GM19324 (cell line): ENCODE results near the gene LDLRAD4.

Experiments used
- ATAC-seq: cut with Tn5 transposase; IDR thresholded peaks from one replicate; pipeline ENCODE4 v1.9.1; 2021; ENCODE audit warnings: mild to moderate bottlenecking, moderate library complexity; ENCODE audit not compliant: unreplicated experiment, low FRiP score

The LDLRAD4 gene

GRCh38 chr18:13300029-13300428, 81.5 kb downstream of the LDLRAD4 start:
- no peak for ATAC-seq

DNA sequence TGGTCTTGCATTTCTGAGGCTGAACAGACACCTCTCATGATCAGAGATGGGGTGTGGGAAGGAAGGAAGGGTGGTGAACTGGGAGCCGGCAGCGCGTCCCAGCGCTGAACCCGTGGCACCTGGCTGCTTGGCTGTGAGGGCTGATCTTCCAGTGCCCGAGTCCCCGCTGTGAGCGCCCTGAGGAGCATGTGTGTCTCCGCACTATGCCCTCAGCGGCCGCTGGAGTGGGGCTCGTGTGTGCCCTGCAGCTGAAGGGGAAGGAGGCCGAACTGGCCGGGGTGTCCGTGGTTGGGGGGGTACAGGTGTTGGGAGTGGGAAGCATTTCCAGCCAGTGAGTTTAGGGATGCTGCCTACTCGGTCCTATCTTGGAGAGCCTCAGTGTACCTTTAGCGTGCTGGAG, 82.2 kb downstream of the LDLRAD4 start:
- ATAC-seq = no peak

DNA sequence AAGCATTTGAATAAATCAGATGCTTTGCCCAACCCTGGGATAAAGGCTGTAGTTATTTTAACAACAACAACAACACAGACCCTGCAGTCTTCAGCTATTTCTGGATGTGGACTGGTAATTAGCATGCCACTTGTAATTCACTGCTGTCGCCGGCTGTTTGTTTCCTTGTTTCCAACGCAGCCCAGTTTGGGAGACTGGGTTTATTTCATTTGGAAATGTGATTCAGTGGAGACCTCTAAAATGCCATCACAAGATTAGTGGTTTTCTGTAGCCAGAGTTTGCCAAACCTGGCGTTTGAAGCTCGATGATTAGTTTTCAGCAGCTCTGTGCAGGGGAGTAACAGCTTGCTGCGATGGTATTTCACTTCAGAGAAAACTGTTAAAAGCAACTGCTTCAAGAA, 83.5 kb downstream of the LDLRAD4 start:
- ATAC-seq = no peak

- no peak for ATAC-seq
These were observed 84.1 kb downstream of the LDLRAD4 start for GRCh38 chr18:13302457-13303225.

- no peak for ATAC-seq
These were observed 85.3 kb downstream of the LDLRAD4 start for GRCh38 chr18:13303756-13304364.

DNA sequence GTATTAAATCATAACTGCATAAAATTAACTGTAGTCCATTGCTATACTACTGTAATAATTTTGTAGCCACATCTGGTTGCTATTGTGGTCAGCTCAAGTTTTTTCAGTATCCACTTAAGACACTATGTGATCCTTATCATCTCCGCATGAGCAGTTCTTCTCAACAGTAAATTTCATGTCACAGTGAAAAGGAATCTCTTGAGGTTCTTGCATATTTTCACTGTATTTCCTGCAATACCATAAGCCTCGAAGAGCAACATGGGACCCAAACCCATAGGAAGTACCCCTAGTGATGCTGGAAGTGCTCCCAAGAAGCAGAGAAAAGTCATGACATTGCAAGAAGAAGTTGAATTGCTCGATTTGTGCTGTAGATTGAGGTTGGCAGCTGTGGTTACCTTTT, 86.7 kb downstream of the LDLRAD4 start:
- no peak for ATAC-seq

DNA sequence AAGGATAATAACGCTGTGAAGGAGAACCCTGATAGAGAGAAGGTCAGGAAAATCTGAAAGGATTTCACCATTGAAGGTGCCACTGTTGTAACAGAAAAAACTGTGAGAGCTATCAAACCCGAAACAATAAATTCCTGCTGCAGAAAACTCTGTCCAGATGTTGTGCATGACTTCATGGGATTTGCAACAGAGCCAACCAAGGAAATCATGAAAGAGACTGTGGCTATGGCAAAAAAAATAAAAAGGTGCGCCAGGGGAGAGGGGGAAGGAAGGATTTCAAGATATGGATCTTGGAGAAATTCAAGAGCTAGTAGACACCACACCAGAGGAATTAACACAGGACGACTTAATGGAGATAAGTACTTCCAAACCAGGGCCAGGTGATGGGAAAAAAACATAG, 88.0 kb downstream of the LDLRAD4 start:
- ATAC-seq = no peak

- no peak for ATAC-seq
These were observed 89.8 kb downstream of the LDLRAD4 start for GRCh38 chr18:13308369-13308768.

DNA sequence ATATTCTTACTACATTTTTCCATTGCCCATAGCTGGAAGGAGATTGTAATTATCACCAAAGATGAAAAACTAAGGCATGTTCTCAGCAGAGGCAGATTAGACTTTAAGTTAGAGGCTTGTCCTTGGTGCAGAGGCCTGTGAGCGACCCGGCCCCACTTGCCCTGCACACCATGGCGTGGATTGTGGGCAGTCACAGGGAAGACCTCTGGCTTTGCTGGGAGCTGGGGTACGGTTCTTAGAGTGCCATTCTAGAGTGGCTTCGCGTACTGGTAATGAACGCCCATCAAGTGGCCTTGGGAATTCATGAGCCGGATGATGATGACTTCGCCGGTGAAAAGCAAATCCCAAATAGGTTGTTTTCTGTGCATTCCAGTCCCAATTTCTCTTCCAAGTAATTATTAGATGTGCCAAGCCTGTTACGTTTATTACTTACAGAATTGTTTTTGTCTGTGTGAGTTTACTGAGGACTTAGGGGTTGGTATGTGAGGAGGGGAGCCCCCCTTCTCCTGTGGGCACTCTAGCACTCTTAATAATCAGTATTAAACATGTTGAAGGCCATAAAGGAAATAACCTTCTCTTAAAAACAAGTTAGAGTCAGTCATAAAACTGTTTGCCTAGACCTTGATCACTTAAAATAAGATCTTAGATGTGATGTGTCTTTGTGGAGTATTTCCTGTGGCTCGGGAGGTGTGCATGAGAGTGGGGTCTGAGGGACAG, 90.6 kb downstream of the LDLRAD4 start:
- ATAC-seq = no peak

- ATAC-seq = no peak
These were observed 91.4 kb downstream of the LDLRAD4 start for GRCh38 chr18:13309748-13310670.

- ATAC-seq = no peak
These were observed 92.6 kb downstream of the LDLRAD4 start for GRCh38 chr18:13311193-13311592.

DNA sequence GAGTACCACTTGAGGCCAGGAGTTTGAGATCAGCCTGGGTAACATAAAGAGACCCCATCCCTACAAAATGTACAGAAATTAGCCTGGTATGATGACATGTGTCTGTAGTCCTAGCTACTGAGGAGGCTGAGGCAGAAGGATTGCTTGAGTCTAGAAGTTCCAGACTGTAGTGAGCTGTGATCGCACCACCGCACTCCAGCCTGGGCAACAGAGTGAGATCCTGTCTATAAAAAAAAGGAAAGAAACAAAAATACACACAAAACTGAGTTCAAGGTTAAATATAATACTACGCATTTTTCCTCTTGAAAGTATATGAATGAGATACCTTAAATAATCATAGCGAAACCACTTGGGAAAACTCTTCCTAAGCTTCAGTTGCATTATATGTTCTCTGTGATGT, 94.0 kb downstream of the LDLRAD4 start:
- ATAC-seq = no peak

- ATAC-seq = no peak
These were observed 94.6 kb downstream of the LDLRAD4 start for GRCh38 chr18:13313006-13313686.

GRCh38 chr18:13315000-13315399, 96.4 kb downstream of the LDLRAD4 start:
- no peak for ATAC-seq

GRCh38 chr18:13316063-13316462, 97.5 kb downstream of the LDLRAD4 start:
- ATAC-seq = no peak

DNA sequence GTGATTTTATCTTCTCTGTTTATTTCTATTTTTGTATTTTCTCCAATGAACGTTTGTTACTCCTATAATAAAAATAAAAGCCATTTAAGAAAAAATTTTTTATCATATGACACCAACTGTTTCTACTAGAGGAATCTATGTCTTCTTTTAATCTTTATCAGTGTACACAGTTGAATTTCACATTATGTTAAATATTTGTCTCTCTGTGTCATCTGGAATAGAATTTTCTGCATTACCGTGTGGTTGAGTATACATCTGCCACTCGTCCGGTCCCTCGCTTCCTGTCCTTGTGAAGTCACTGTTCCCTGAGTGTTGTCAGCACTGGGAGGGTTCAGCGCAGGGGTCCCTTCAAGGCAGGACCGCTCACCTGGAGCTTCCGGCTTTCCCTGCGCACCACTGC, 99.2 kb downstream of the LDLRAD4 start:
- ATAC-seq = no peak

GRCh38 chr18:13318731-13319501, 100.4 kb downstream of the LDLRAD4 start:
- ATAC-seq = no peak

GRCh38 chr18:13319629-13320028, 101.1 kb downstream of the LDLRAD4 start:
- ATAC-seq = no peak

- ATAC-seq = no peak
These were observed 101.5 kb downstream of the LDLRAD4 start for GRCh38 chr18:13320096-13320495.
